ENCODE measurements around the gene DBH. TPM values are rescaled to one million over a fixed set of nuclear protein-coding genes. Genes with fewer than 3 reads are reported as not detected.

Gene DBH
- total RNA-seq, 1 donor from 2014 or later: not detected

DNA sequence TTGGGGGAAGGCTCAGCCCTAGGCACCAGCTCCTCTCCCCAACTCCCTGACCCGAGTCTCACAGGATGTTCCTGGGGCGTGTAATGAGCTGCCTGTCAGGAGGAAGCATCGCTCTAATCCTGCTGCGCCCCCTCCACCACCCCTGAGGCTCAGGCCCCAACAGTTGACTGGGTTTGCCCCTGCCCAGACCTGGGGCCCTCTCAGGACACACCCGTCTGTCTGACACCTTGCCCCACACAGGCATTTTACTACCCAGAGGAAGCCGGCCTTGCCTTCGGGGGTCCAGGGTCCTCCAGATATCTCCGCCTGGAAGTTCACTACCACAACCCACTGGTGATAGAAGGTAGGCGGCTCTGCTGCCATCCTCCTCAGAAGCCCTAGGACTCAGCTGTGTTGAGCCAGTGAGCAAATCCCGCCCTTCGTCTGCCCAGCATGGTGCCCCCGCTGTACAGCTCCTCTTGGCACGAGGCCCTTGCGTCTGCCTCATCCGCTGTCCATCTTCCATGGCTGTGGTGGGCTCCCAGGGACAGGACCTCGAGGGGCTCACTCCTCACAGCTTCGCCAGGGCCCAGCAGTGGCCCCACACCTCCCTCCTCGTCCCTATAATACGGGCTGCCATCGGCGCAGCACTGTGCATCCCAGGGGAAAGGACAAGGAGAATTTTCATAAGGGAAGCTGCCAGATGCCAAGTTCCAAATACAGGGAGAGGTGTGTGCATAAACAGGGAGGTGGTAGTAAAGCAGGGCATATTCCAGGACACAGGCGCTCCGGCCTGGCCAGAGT is 8.0 kb downstream of the DBH start:
- DNase-seq: no peak

DNA sequence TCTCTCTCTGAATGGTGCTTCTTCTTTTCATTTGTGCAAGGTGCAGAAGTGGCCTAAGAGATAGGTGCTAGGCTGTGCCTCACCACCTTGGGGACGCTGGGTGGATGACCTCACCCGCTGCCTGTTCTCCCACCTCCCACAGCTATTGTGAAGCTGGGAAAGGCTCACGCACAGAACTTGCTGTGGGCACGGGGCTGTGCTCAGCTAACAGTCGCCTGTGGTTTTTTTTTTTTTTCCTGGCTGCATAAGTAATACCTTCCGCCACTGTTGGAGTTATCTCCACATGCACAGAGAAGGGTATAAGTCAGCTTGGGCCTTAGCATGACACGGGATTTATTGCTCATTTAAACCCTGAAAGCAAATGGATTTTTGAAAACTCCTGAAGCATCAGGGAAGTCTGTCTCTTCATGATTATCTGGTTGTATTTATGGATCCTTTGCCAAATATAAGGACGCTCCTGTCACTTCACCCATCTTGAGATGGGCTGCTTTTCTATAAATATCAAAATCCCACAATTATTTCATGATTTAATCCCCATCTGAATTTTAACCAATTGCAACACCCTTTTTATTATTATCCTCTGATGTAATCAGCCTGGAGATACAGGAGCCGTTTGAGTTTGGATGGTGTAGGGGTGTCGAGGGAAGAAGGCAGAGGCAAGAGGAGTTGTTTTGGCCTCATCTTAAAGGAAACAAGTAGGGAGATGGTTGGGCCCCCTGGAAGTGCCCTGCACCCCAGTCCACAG is 9.0 kb downstream of the DBH start:
- no peak for DNase-seq

DNA sequence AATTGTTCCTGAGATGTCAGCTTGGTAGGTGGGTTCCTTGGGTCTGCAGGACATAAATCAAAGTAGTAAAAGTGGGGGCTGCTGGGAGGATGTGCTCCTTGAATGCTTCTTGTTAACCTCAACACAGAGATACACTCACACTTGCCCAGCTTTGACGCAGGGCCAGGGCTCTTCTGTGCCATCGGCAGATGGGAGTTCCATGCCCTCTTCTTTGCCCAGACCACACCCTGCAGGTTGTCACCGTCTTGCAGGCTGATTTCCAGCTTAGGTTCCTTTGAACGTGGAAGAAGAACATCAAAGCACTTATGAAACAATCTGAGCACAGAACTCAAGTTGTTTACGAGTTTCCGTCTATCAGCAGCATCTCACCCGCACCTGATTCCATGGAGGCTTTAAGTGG is 11.0 kb downstream of the DBH start:
- no peak for DNase-seq

DNA sequence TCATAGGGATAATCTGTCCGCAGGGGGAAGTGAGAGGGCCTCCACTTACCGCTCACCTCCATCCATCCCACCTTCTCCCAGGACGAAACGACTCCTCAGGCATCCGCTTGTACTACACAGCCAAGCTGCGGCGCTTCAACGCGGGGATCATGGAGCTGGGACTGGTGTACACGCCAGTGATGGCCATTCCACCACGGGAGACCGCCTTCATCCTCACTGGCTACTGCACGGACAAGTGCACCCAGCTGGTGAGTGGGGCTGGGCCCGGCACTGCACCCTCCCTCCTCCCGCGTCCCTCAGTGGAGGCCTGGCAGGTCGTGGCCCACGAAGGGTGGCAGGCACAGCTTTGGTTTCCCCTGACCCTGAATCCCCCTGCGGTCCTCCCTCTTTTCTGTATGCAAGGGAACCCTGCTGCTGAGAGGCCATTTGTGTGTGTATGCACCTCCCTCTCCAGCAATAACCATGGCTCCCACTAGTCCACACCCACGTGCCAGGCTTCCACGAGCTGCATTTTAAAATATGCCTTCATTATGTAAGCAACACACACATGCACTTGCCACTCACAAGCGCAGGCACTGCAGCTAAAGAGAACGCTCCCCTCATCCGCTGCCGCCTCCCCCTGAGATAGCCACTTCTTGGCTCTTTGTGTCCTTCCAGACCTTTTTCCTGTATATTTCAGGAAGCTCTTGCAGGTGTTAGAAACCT is 11.8 kb downstream of the DBH start:
- no peak for DNase-seq

DNA sequence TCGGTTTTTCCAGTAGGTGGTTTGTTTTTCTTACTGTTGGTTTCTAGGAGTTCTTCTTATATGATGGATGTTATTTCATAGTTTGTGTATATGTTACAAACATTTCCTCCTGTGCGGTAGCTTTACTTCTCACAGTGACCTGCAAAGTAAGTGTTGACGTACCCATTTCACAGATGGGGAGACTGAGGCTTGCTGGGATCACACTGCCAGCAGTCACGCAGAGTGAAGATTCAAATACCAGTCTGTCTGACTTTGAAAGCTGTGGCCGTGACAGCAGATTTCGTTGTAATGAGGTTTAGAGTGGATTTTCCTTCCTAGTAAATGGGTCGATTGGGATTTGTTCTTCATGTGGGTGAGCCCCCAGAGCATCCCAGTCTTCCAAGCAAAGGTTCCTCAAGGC is 13.0 kb downstream of the DBH start:
- no peak for DNase-seq

DNA sequence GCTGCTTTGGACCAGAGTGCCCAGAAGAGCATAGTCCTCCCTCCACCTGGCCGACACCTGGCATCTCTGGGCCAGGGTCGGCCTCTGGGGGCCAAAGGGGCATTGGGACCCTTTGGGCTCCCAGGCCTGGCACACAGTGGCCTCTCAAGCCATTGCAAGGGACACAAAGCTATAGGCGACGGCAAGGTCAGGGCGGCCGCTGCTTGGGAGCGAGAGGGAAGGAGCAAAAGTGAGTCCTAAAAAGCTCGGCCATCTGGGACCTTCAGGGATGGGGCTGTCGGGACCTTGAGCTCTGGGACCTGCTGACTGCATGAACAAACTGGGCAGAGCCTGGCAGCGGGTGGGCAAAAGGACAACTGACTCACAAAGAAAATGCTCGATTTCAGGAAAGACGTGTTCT is 13.9 kb downstream of the DBH start:
- DNase-seq: no peak

DNA sequence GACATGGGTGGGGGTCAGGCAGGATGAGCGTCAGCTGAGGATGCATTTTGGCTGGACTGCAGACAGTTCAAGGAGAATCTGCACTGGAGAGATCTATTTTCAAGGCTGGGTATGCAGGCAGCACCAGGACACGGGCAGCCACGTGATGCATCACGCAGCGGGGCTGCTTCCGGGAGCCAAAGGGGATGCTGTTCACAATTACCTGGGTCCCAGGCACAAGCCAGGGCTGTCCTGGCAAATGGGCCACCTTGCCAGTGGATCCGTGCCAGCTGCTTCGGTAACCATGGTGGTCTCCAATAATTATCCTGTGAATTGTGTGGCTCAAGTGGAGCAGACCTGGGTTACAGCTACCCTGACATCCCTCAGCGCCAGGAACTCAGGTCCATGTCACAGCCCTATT is 17.5 kb downstream of the DBH start:
- no peak for DNase-seq

DNA sequence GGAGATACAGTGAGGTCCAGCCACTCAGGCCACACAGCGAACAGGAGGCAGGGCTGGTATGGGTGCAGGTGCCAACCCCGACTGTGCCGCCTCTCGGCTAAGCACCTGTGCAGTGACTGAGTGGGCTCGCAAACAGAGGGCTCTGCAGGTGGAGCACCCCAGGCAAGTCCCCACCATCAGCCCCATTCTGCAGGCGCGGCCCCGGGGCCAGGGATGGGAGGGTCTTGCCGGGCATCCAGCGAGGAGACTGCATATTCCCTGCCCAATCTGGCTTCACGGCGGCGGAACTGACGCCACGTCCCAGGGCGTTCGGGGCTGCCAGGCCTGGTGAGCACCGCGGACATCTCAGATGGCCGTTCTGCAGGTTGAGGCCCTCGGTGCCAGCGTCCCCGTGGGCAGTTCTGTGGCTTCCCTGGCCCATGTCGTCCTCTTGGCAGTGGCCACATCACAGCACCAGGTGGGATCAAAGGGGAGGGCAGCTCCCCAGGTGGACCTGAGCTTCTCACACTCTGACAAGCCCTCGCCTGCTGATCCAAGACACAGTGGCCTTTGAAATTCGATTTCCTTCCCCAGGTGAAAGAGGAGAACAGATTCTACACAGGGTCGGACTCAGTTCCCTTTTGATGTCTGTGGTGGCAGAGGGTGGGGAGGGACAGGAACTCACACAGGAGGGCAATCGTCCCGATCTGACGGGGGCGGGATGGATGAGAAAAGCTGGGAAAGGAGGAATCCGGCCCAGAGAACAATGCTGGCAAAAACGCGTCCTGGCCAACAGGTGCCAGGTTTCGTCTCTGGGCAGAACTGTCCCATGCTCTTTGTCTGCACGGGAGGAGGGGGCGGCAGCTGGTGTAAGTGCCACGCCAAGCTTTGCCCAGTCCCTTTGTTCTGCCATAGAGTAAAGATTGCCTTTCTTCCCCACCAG is 18.8 kb downstream of the DBH start:
- no peak for DNase-seq

DNA sequence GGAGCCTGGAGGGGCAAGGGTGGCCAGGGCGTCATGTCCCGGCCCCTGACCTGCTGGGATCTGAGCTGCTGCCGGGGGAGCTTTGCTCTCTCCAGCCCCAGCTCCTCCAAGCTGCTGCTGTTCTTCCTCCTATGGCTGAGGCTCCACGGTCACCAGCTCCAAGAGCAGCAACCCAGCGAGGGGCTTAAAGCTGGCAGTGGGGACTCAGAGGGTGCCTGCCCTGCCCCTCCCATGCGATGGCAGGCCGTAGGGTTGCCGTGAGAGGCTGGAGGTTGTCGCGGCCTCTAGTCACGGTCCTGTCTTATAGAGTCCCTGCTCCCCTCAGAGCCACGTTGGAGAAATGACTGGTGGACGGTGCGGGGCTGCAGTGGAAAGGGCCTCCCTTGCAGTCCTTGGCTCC is 19.5 kb downstream of the DBH start:
- DNase-seq: no peak

DNA sequence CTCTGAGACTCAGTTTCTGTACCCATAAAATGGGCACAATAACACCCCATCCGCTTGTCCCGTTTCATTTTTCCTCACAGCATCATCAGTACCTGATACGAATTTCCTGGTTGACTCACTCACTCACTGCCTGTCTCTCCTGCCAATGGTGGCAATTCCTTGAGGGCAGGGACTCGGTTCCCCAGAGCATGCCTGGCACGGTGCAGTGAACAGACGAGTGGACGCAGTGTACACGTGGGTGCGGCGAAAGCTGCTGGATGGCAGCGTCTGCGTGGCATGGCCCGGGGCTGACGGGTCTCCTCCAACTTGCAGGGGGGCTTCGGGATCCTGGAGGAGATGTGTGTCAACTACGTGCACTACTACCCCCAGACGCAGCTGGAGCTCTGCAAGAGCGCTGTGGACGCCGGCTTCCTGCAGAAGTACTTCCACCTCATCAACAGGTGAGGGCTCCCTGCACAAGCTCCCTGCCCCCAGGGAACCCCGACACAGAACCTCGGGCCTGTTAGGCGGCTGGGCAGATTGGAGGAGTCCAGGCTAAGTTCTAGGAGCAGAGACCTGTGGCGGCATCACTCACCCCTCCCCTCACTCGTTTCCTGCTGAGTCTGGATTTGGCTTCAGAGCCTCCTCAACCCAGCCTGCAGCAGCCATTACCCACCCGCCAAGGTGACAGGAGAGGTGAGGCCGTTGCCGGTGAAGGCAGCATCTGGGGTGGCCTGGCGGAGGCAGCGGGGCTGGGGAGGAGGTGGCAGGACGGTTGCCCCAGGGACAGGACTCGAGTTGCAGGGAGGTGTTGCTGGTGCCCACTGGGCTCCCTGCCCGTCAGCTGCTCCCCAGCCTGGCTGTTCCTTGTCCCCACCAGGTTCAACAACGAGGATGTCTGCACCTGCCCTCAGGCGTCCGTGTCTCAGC is 20.3 kb downstream of the DBH start:
- DNase-seq: no peak

DNA sequence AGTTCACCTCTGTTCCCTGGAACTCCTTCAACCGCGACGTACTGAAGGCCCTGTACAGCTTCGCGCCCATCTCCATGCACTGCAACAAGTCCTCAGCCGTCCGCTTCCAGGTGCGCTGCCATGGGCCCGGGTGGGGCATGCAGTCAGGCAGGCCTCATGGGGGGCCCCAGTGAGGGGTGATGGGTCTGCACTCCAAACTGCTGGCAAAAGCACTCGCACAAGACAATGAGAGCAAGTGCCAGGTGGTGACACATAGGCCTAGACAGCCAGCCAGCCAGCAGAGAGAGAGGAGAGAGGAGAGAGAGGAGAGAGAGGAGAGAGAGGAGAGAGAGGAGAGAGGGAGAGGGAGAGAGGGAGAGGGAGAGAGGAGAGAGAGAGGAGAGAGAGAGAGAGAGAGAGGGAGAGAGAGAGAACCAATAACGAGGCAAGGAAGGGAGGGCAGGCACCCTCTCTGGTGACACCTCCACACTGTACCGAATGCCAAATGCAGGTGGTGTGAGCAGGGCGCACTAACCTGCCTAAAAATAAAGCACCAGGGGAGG is 21.0 kb downstream of the DBH start:
- no peak for DNase-seq

DNA sequence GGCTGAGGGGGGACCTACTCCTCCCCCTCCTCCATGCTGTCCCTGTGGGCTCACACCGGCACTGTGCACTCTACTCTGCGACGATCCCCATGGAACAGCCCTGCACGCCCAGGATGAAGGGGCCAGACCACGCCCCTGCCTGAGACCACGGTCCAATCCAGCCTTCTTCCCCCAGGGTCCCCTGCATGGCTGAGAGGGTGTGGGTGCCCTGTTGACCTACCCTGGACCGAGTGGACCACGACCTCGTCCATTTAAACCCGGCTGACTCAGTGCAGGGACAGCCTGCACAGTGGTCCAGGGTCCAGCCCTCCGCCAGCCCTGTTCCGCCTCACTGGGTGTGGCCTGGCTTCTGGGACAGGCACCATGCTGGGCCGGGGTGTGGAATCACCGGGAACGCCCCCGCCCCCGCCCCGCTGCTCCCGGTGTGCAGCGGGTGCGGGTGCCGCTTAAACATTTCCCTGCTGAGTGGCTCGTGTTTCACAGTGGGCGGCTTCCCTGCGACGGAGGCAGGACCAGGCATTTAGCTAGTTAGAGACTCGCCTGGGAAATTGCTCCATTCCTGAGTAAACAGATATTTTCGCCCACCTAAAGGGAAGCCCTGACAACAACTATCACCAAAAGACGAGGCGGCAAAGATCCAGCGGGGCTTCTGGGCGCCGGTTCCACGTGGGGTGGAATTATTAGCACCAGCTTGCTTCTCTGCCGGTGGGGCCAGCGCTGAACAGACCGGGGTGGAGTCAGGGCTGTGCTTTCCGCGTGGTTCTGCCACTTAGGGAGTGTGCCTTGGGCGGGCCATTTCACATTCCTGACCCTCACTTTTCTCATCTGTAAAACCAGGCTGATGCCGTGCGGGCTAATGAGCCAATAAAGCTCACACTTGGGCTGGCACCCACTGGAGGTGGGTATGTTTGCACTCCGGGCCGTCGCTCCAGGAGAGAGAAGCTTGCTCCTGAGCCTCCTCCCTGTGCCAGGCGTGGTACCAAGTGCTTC is 22.6 kb downstream of the DBH start:
- no peak for DNase-seq

DNA sequence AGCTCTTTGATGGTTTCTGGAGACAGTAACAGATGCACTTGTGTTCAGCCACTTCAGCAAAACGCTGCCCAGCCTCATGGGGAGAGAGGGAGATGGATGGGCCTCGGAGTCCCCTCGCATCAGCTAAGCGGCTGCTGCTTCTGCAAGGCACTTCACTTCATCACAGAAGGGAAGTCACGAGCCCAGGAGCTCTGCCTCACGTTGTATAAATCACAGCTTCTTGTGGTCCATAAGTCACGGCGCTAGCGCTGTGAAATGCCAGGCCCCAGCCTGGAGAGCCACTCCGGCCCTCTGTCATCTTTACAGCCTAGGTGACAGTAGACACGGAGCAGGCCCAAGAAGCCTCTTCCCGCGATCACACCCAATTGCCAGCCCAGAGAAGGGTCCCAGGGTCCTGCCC is 23.4 kb downstream of the DBH start:
- no peak for DNase-seq

DNA sequence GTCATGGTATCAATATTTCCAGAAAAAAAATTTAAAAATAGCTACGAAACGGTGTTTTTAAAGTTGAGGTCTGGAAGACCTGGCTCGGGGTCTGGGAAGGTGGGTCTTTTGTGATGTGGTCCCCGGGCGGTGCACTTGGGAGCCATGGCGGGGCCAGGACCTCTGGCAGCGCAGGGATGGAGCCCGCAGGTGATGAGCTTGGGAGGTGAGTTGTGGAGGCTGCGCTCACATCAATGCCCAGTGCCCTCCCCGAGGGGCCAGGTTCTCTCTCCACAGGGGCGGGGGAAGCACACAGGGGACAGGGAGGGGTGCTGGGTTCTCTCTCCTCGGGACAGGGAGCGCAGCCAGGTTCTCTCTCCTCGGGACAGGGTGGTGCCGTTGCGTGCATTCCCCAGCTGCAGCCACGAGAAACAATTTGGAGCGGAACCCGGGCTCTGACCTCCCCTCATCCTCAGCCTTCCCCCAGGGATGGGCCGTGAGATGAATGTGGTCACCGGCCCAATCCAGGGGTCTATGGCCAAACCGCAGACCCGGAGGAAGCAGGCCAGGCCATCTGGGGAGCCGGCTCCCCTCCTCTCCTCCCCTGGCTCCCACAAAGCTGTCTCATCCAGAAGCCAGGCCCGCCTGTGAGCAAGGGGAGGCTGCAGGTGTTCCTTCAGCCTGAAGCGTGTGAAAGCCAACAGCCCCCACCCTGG is 25.8 kb downstream of the DBH start:
- no peak for DNase-seq

DNA sequence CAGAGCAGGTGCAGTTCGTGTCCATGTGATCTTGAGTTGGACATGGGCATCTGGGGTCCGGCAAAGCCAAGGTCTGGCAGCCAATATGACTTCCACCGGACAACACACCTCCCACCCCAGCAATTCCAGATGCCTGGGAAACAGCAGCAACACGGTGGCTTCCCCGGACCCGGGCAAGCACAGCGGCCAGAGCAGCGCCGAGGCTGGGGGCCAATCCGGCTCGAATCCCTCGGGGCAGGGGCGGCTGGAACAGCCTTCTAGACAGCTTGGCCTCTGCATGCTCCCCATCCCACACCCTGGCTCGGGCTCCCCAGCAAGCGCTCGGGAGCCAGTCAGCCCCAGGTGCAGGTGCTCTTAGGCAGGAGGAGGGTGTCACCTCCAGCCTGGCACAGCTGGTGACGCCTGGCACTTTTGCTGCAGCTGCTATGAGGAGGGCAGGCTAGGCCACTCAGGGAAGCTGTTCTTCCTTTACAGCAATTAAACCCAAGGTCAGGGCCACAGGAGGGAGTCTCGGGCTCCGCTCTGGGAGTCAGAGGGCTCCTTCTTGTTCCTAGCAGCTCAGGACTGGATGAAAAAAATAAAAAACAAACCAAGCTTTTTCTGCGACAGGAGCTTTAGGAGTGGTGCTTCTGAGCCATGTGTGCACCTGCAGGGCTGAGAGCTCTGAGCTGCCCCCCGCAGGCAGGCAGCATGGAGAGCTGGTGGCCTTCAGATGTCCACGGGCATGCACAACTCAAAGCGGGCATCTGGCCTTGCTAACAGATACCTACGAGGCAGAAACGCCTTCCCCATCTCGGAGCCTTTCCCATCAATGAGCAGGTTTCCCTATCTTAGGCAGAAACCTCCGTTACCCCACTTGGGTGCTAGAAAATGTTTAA is 28.2 kb downstream of the DBH start:
- DNase-seq: no peak

DNA sequence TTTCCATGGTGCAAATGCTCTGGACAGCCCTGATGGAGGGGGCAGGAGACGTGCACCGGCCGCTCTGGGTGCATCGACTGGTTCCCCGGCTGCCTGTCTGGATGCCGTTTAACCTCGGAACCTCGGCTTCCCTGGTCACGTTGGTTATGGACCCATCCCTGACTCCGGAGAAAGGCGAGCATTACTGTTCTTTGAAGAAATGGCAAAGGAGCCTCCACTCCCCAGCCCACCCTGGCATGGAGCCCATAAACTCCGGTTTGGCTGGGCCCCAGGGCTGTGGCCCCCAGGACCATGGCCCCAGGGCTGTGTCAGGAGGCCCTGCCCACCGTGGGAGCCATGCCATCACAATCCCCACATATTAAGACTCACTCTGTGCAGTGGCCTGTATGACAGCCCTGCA is 28.9 kb downstream of the DBH start:
- DNase-seq: no peak

DNA sequence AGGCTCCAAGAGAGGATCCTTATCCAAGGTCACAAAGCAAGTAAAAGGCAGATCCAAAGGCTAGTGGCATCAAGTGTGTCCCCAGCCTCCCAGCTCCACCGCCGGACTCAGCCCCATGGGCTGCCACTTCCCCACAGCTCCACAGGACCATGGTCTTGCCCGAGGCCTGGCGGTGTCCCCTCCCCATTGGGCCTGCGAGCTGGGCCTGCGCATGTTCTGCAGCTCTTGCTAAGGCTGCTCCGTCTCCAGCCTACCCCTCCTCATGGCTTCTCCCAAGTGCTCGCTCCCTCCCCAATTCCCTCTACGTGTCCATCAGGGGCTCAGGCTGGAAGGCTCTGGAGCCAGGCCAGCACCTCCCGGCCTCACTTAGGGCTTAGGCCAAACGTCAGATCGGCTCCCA is 29.4 kb downstream of the DBH start:
- no peak for DNase-seq

DNA sequence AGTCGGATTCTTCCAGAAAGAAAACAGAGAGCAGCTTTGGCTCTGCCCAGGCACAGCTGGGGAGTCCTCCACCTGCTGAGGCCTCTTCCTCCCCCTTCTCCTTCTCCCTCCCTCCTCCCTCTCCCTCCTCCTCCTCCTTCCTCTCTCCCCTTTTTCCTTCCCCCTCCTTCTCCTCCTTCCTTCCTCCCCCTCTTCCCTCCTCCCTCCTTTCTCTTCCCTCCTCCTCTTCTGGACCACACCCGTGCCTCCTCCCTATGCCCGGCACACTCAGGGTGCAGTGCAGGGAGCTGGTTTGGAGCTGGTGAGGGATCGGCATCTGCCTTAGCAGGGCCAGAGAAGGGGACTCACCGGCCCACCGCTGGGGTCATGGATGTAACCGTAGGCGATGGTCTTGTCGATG is 30.2 kb downstream of the DBH start:
- no peak for DNase-seq
